Stimulated activated CD4-positive, alpha-beta T cell treated with anti-CD3 and anti-CD28 coated beads, Interleukin-12 subunit alpha, Interleukin-12 subunit beta, amount 100 ng/mL, for 24 hours (primary cell): ENCODE results near the gene C1orf216.
"Not testable (repeated sequence)": the region's sequence is repeated elsewhere in the genome, so short reads cannot be mapped to it uniquely, and the experiment has no call there.

Experiments
- DNase-seq, 2 experiments: peaks; one replicate each; pipeline ENCODE4 v3.0.0-alpha.2; 2020; ENCODE audit warnings: low read depth in 2 of 2

Gene C1orf216

GRCh38 chr1:35718492-35719336, at the start of gene C1orf216:
Gene C1orf216, minus strand, starts transcription at chr1:35718884. Its CDS starts 2,563 bp downstream, at chr1:35716321.
- DNase-seq: peak; percentile 67 to 73

DNA sequence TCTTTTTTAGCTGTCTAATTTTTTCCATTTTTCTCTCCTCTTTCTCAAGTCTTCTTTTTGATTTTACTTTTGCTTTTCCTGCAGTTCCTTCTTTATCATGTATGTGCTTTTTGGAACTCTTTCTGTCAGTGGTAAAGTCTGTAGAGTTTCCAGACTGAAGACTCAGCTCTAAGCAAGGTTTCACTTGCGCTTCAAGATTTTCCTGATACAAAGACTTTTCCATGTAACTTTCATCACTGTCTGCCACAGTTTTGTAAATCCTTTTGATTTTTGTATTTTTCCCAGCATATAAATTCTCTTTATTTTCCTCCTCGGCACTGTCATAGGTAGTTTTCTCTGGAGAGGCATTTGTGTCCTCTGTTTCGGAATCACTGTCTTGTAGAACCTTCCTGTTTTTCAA, 45.6 kb upstream of the C1orf216 start:
- no peak for DNase-seq

- no peak for DNase-seq
These were observed 44.5 kb upstream of the C1orf216 start for GRCh38 chr1:35763201-35763600.

DNA sequence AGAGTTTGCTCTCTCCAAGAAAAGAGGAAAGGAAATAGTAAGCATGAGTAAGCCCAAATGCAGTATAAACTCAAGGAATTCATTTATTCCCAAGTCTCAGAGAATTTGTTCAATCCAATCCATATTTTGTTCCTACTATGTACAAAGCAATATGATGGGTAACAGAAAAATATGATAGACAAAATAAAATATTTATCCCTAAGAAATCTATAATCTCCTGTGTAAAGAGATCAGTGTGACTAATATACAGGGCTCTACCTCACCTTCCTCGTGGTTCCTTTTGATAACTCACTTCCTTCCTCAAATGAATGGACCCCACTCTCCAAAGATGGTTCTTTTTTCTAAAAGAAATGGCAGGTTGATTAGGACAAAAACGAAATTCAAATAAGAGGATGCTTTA, 43.5 kb upstream of the C1orf216 start:
- DNase-seq: no peak

GRCh38 chr1:35756064-35756463, 37.4 kb upstream of the C1orf216 start:
- DNase-seq: no peak

GRCh38 chr1:35753626-35754260, 35.1 kb upstream of the C1orf216 start:
- no peak for DNase-seq

- no peak for DNase-seq
These were observed 29.6 kb upstream of the C1orf216 start for GRCh38 chr1:35748326-35748725.

DNA sequence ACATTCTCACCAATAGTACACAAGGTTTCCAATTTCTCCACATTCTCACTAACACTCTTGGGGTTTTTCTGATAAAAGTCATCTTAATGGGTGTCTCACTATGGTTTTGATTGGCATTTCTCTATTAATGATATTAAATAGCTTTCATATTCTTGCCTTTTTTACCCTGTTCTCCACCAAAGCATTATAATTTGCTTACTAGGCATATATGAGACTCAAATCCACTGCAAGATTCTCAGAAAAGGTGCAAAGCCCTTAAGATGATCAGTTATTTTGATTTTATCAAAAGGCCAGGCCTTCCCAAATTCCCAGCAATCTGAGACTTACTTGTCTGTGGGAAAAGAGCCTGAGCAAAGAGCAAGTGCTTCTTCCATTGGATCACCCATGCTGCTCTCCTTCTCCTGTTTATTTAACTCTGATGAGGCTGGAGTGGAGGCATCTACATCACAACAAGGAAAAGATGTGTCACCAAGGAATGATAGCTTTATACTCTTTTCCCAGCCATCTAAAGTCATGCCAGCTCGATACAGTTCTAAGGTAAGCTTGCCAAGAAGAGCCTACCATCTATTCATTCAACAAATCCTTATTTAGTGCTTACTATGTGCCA, 26.5 kb upstream of the C1orf216 start:
- DNase-seq: no peak

GRCh38 chr1:35737120-35737519, 18.4 kb upstream of the C1orf216 start:
- DNase-seq: no peak

- no peak for DNase-seq
These were observed 8.9 kb upstream of the C1orf216 start for GRCh38 chr1:35727434-35728040.

- no peak for DNase-seq
These were observed 8.1 kb upstream of the C1orf216 start for GRCh38 chr1:35726450-35727433.

DNA sequence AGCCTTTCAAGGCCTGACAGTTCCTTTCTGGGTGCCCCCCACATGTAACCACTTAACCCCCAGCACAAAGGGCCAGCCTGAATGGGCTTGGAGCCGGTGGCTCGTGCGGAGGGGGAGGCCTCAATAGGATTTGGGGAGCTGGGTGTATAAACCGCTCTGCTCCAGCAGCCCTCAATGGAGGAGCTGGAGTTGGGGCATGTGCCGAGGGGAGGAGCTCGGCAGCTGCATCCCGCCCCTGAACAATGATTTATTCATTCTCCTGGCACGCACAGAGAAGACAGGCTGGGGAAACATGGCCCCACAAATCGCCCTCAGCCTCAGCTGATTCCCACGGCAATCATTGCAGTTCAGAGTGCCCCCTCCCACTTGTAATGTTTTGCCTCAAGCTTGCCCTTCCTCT, 6.9 kb upstream of the C1orf216 start:
- no peak for DNase-seq

- DNase-seq: no peak
These were observed 690 bp downstream of the C1orf216 start for GRCh38 chr1:35717911-35718476.

- DNase-seq: peak; percentile 56 to 79
These were observed 3.1 kb downstream of the C1orf216 start for GRCh38 chr1:35715568-35716002.

DNA sequence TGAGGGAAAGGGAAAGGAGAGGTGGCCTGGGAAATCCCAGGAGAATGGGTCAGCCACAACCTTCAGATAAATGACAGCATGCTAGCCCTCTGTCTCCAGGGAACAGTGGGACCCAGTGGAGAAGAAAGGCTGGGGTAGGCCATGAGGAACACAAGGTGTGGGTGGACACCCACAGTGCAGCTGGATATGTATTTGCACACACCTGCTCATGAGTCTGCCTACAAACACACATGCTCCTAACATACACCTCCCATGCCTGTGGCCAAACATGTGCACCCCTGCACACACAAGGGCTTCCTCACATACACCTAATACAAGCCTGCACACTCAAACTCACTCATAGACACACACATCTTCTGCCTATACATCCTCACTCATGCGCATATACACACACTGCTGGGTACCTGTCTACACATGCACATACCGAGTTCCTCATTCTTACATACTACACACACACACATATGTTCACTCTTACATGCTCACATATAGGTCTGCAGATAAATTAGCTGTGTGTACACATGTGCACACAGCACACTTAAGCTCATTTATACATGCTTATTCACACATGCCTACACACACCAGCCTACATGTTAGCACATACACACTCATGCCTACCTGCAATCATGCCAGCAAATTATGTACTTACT, 3.6 kb downstream of the C1orf216 start:
- no peak for DNase-seq

GRCh38 chr1:35711098-35711497, 7.6 kb downstream of the C1orf216 start:
- DNase-seq: not testable (repeated sequence)

DNA sequence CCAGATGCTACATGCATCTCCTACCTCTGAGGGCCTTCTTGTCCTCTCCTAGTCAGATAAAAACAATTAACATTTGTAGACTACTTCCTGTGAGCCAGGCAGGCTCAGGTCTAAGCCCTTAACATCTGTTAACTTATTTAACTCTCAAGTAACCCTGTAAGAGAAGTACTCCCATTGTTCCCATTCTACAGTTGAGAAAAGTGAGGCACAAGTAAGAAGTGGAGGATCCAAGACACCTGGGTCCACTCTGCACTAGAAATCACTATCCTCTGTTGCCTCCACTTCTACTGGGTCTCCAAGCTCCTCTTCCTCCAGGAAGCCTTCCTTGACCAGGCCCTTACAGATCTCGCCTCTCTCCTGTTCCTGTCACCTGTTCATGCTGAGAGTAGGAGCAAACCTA, 9.7 kb downstream of the C1orf216 start:
- DNase-seq: no peak

GRCh38 chr1:35708441-35708921, 10.2 kb downstream of the C1orf216 start:
- DNase-seq: no peak

- DNase-seq: no peak
These were observed 10.9 kb downstream of the C1orf216 start for GRCh38 chr1:35707601-35708440.
